KBM-7 (cell line): ENCODE measurements around the gene CPB1.

Source experiments
- DNase-seq: peaks from one replicate; pipeline ENCODE4 v3.0.0-alpha.2; 2015
- in situ Hi-C: fragments of 300-500 bp; cut with MboI; formaldehyde crosslinking; loops from 2 replicates; pipeline ENCODE4 v1.14.3; 2020; ENCODE audit warnings: low sequenced_read_pairs, low pct_unique_long_range_greater_than_20kb, mixed read lengths

The CPB1 gene

DNA sequence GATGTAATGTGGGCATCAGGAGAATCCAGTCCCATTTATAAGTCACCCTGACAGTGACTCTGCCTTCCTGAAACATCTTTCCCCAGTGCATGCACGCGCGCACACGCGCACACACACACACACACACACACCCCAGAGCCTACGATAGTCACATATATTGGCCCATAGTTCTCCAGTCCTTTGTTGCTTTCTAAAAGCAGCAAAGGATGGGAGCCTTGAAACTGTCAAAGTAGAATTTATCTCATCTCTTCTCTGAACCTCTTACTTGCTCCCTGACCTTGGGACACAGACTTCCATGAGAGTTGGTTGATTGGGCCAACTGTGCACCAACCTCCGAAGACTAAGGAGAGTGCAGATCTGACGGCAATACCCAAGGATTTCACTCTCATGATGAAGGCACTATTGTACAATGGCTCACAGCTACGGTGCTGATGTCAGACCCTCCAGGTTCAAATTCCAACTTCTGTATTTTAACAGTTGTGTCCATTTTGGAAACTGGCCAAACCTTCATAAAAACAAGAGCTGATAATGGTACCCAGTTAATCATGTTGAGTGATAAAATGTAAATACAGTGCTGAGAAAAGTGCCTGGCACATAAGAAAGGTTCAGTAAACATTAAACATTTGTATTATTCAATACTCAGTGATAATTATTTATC is 45.8 kb downstream of the CPB1 start:
- in situ Hi-C loops, result no loop called here
- DNase-seq, result no peak

DNA sequence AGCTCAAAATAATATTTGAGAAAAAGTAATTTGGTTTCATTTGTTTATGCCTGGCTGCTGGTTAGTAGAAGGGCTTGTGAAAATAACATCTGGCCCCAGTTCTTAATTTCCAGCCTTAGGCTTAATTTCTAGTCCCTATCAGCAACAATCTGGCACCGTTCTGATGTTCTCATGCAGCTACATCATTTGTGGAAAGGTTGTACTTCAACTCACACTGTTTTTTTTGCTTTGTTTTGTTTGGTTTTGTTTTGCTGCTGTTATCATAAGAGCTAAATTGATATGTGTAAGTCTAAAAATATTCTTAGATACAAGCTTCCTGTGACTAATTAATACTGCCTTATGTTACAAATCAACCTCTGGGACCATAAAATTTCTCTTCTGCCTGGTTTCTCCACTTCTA is 46.4 kb downstream of the CPB1 start:
- in situ Hi-C loops, result no loop called here
- DNase-seq, result no peak

DNA sequence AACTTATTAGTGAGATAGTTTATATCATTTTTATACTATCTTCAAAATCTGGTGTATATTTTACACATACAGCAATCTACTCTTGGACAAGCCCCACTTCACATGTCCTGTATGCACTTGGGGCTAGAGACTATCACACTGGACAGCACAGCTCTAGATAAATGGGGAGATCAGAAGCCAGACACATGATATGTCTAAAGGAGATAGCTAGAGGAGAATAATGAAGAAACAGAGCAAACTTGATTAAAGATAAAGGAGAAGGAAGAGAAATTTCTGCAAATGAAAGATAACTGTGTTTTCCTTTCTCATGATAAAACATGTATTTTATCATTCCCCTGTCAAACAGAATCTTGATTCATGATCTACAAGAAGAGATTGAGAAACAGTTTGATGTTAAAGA is 50.5 kb downstream of the CPB1 start:
- in situ Hi-C loops, result no loop called here

GRCh38 chr3:148879256-148879655 is 51.6 kb downstream of the CPB1 start:
- no peak for DNase-seq
- in situ Hi-C loops, result no loop called here

More for the DNA sequence above, 50.5 kb downstream of the CPB1 start:
- no peak for DNase-seq

DNA sequence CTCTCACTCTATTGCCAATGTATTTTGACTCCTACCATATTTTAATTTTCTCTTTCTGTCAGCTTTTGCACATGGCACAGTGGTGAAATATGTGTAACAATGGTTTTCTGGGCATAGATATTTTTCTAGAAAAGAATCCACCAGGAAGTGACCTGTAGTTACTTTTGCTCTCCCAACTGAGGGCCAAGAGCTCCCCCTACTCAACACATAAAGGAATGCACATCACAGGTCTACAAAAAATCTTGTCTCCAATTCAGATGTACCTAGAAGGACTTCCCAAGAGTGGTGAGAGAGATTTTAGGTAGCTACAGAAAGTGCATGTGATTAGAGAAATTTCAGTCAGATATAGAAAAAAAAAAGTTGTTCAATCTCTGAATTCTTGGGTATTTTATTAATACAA is 53.1 kb downstream of the CPB1 start:
- in situ Hi-C loops, result no loop called here

GRCh38 chr3:148881286-148881685 is 53.7 kb downstream of the CPB1 start:
- in situ Hi-C loops, result no loop called here
- DNase-seq, result no peak

More for the DNA sequence above, 53.1 kb downstream of the CPB1 start:
- DNase-seq, result peak; percentile 17

DNA sequence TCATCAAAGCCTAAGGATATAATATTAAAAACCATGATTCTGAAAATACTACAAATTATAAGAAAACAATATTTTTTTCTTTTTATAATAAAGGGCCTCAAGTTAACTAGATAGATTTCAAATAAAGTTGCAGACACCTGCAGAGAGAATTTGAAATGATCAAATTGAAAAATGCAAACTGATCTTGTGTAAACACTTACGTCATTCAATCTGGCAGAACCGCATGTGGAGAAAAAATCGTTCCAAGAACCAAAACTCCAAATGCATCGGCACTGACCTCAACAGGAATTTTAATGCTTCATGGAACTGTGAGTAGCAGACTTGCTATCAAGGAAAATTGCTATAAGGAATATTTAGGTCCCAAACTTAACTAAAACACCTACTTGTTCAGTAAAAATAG is 54.7 kb downstream of the CPB1 start:
- in situ Hi-C loops, result no loop called here
- DNase-seq, result no peak

- in situ Hi-C loops, result no loop called here
- DNase-seq, result no peak
Measured at GRCh38 chr3:148883163-148883562, 55.6 kb downstream of the CPB1 start.

DNA sequence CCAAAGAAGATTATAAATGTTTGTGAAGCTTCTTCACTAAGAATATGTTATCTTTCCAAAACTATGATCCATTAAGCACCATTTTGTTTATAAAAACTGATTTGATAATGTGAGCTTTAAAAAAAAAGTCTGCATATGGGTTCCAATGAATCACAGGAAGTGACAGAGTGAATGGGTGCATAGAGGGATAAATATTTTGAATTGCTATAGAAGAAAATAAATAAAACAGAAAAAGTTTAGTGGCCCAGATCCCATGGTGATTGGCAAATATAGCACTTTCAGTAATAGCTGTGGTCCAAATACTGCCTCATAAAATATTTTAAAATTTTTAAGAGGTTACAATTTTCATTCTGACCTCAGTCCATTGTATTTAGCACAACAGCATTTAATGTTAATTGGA is 56.6 kb downstream of the CPB1 start:
- no peak for DNase-seq
- in situ Hi-C loops, result no loop called here

DNA sequence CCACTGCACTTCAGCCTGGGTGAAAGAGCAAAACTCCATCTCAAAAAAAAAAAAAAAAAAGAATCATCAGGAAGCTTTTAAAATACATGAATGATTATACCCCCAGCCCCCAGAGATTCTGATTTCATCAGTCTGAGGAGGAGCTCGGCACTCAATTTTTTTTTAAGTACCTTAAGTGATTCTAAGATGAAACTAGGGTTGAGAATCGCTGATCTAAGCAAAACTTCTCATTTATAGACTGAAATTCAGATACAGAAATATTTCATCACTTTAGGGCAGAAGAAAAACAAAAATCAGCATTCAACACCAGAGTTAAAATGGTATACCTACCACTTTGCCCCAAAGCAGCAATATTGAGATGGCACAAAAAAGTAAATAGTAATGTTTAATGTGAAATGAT is 62.2 kb downstream of the CPB1 start:
- in situ Hi-C loops, result no loop called here
- no peak for DNase-seq

- in situ Hi-C loops, result no loop called here
- DNase-seq, result no peak
Measured at GRCh38 chr3:148896062-148896461, 68.5 kb downstream of the CPB1 start.

- in situ Hi-C loops, result no loop called here
- DNase-seq, result no peak
Measured at GRCh38 chr3:148901987-148902791, 74.6 kb downstream of the CPB1 start.

DNA sequence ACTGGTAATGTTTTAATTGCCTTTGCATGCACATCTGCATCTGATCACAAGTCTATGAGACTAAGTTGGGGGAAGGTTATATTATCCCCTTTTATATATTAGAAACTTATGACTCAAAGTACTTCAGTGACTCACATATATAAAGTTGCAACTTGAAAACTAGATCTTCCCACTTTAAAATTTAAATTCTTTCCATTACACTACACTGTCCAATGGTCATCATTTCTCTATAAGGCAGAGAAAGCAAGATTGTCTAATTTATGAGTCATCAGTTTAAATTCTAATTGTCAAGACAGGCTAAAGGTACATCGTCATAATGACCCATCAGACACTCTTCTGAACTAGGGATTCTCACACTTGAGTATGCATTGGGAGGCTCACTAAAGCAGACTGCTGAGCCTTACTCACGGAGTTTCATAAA is 75.4 kb downstream of the CPB1 start:
- in situ Hi-C loops, result no loop called here
- DNase-seq, result no peak

- no peak for DNase-seq
- in situ Hi-C loops, result no loop called here
Measured at GRCh38 chr3:148903941-148904340, 76.3 kb downstream of the CPB1 start.

- DNase-seq, result no peak
- in situ Hi-C loops, result no loop called here
Measured at GRCh38 chr3:148906667-148907066, 79.1 kb downstream of the CPB1 start.
